ENCODE results near the gene PHKB.

Gene PHKB

DNA sequence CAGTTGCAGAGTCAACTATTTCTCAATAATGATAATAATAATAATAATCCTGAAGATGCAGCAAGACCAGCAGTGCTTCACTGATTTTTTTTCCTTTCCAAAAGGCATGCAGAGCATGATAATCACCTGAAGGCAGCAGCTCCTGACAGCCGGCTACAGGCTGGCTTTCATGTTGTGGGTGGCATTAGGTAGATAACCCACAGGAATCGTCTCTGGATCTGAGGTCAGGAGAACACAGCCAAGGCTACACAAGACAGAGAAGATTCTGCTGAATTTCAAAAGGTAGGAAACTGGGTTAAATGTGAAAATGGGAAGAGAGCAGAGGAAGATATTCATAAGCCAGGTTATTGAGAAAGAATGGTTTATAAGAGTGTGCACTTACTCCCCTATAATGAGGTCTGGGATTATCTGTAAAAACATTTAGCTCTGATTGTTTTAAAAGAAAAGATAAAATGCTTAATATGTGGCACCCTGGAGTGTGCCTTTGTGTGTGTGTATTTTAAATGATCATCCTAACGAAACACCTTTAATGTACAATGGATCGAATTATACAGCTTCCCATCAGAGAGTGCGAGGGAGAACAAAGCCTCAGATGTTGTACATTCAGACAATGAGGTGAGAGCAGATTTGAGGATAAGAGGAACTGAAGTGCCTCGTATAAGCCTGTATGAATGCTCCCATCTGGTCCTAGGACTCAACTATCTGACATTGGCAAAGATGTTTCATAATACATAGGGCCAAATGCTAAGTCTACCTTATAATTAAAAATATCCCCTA is 273.1 kb downstream of the PHKB start:
- DNase-seq, result no peak

DNA sequence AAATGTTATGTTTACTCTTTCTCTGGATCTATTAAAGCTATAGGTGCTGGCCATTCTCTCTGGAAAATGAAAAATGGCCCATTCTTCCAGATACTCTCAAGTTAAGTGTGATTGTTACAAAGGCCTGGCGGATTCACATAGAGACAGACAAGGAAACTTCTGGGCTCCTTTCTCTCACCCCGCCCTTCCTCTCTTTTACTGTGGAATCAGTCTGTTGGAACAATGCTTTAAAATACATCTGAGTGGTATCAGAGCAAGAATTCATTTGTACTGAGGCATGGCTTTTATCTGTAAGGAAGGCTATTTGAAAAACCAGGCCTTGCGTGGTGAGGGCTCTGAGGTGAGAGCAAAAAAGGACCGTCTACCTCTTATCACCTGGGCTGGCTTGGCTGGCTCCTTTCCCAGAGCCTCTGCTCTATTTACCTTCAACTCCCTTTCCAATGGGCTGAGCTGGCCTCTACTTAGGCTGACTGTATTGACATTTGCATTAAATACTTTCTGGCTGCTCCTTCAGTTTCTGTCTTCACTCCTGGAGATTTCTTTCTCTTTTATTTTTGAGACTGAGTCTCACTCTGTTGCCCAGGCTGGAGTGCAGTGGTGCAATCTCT is 274.0 kb downstream of the PHKB start:
- DNase-seq, result no peak

DNA sequence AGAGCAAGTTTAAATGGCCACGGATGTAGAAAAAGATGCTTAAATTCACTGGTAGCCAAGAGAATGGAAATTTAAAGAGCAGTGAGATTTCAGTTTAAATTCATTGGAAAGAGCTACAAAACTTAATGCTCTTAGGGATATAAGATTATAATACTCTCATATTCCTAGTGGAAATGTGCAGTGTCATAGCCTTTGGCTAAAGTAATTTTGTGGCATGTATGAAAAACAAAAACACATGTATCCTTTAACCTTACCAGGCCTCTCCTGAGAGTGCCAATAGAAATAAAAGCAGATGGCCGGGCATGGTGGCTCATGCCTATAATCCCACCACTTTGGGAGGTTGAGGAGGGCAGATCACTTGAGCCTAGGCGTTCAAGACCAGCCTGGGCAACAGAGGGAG is 289.2 kb downstream of the PHKB start:
- no peak for DNase-seq
